HepG2 (cell line): ENCODE results near the gene CIAO3. TPM values are rescaled to one million over a fixed set of nuclear protein-coding genes. Genes with fewer than 3 reads are reported as not detected.

Source experiments
- CBFB ChIP-seq: sonication (generic); formaldehyde crosslinking; IDR thresholded peaks from 2 replicates; pipeline ENCODE4 v1.4.0; 2020; ENCODE audit warnings: missing genetic modification reagents
- FOSL2 ChIP-seq: sonication (generic); formaldehyde crosslinking; IDR thresholded peaks from 2 replicates; pipeline ENCODE4 v1.4.0; 2020; ENCODE audit warnings: missing genetic modification reagents
- FOXC1 ChIP-seq: sonication (generic); formaldehyde crosslinking; IDR thresholded peaks from 2 replicates; pipeline ENCODE4 v1.8.0; 2022; ENCODE audit warnings: mild to moderate bottlenecking, missing genetic modification reagents, borderline replicate concordance
- HMG20A ChIP-seq: IDR thresholded peaks from 2 replicates; pipeline ENCODE4 v1.6.1; 2016; ENCODE audit warnings: borderline replicate concordance
- HNRNPK ChIP-seq: fragments of 200-400 bp; formaldehyde crosslinking; IDR thresholded peaks from 2 replicates; pipeline ENCODE4 v1.6.1; 2018; ENCODE audit warnings: low read length, low read depth, moderate library complexity, mild to moderate bottlenecking; ENCODE audit not compliant: poor library complexity, severe bottlenecking
- KAT2B ChIP-seq: fragments of 150-350 bp; IDR thresholded peaks from 2 replicates; pipeline ENCODE4 v1.6.1; 2014; ENCODE audit warnings: low read depth, low read length, borderline replicate concordance
- MEIS2 ChIP-seq: sonication (generic); formaldehyde crosslinking; IDR thresholded peaks from 2 replicates; pipeline ENCODE4 v1.9.0; 2021; ENCODE audit warnings: mild to moderate bottlenecking, missing genetic modification reagents
- MXD4 ChIP-seq: IDR thresholded peaks from 2 replicates; pipeline ENCODE4 v1.6.1; 2016; ENCODE audit warnings: mild to moderate bottlenecking, missing biosample characterization, missing genetic modification reagents
- PITX1 ChIP-seq: sonication (generic); formaldehyde crosslinking; IDR thresholded peaks from 2 replicates; pipeline ENCODE4 v1.5.1; 2020; ENCODE audit warnings: mild to moderate bottlenecking, missing genetic modification reagents
- RAD21 ChIP-seq: fragments of 450-650 bp; formaldehyde crosslinking; IDR thresholded peaks from 2 replicates; pipeline ENCODE4 v1.5.0; 2020; ENCODE audit warnings: mild to moderate bottlenecking
- ZFP90 ChIP-seq: sonication (generic); formaldehyde crosslinking; IDR thresholded peaks from 2 replicates; pipeline ENCODE4 v1.8.0; 2022; ENCODE audit warnings: missing genetic modification reagents, mild to moderate bottlenecking, inconsistent platforms, borderline replicate concordance
- ZNF180 ChIP-seq: sonication (generic); formaldehyde crosslinking; IDR thresholded peaks from 2 replicates; pipeline ENCODE4 v1.4.0; 2020; ENCODE audit warnings: low read depth, missing genetic modification reagents, borderline replicate concordance
- ZNF329 ChIP-seq: sonication (generic); formaldehyde crosslinking; IDR thresholded peaks from 2 replicates; pipeline ENCODE4 v1.9.0; 2021; ENCODE audit warnings: low read depth, mild to moderate bottlenecking, missing genetic modification reagents
- ZNF367 ChIP-seq: sonication (generic); formaldehyde crosslinking; IDR thresholded peaks from 2 replicates; pipeline ENCODE4 v1.4.0; 2020; ENCODE audit warnings: missing genetic modification reagents, borderline replicate concordance
- ZNF703 ChIP-seq: sonication (generic); formaldehyde crosslinking; IDR thresholded peaks from 2 replicates; pipeline ENCODE4 v1.5.1; 2020; ENCODE audit warnings: missing genetic modification reagents, mild to moderate bottlenecking, moderate library complexity, borderline replicate concordance
- polyA plus RNA-seq, 8 experiments: library from polyadenylated mRNA; depleted of rRNA in 3 of 8; stranded (reverse) in 7 of 8; unstranded in 1 of 8; fragments of >200 nt; fragmentation: Illumina TruSeq in 4 of 8; extraction: Trizol in 4 of 8; gene quantifications; 2 replicates each; pipeline versions ENCODE4 v1.2.1 to v1.2.3, GENCODE V29; 2011 to 2016; ENCODE audit warnings: low read depth in 4 of 8, missing spikeins in 1 of 8, mixed read lengths in 1 of 8; ENCODE audit not compliant: insufficient read depth in 1 of 8
- total RNA-seq, 5 experiments: library from RNA; depleted of rRNA; stranded (reverse); fragments of >200 nt; fragmentation: Illumina TruSeq; extraction: Trizol; gene quantifications; 2 replicates each; pipeline ENCODE4 v1.2.3, GENCODE V29; 2016; ENCODE audit warnings: low read depth in 1 of 5
- TF ChIP-seq, protein P1 (sequence below): sonication (generic); formaldehyde crosslinking; IDR thresholded peaks from 2 replicates; pipeline ENCODE4 v1.4.0; 2020; ENCODE audit warnings: missing genetic modification reagents, borderline replicate concordance
- TF ChIP-seq, protein P2 (sequence below): sonication (generic); formaldehyde crosslinking; IDR thresholded peaks from 2 replicates; pipeline ENCODE4 v1.4.0; 2020; ENCODE audit warnings: low read depth, missing genetic modification reagents
- TF ChIP-seq, protein P3 (sequence below): sonication (generic); formaldehyde crosslinking; IDR thresholded peaks from 2 replicates; pipeline ENCODE4 v1.4.0; 2020; ENCODE audit warnings: missing genetic modification reagents
- TF ChIP-seq, protein P4 (sequence below): sonication (generic); formaldehyde crosslinking; IDR thresholded peaks from 2 replicates; pipeline ENCODE4 v1.4.0; 2020; ENCODE audit warnings: missing genetic modification reagents

Gene CIAO3
- total and polyA plus RNA-seq, 2 of the 13 experiments (the other 11 are each of a cell fraction or from before 2014, with no cell fraction given), result 21.7 to 25.0 TPM

DNA sequence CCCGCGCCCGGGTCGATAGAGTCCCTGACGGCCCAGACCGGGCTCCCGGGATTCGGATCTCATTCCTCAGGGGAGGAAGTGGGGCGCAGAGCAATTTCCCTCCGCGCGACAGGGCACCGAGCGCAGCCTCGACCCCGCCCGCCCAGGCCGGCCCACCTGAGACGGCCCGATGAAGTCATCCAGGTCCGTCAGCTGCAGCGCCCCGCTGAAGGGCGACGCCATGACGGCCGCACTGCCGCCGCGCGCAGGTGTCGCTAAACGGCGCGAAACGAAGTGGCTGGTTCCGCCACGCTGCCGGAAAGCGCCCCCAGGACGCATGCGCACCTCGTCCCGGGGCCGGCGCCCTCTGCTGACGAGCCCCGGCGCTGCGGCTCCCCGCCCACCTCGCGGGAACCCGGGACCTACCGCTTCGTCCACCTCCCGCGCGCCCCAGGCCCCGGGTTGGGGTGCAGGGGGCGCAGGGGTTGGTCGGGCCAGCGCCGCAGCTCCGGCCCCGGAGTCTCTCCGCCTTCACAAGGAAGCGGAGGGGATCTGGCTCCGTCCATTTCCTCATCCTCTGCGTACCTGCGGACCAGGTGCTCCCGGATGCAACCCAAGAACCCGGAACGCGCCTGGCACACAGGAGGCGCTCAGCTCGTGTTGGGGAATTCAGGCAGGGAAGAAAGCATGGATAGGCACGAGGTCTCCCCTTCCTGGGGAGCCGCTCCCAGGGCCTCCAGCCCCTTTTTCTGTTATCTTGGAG is at the start of gene CIAO3 (continued):
- TF ChIP-seq, protein P1, sequence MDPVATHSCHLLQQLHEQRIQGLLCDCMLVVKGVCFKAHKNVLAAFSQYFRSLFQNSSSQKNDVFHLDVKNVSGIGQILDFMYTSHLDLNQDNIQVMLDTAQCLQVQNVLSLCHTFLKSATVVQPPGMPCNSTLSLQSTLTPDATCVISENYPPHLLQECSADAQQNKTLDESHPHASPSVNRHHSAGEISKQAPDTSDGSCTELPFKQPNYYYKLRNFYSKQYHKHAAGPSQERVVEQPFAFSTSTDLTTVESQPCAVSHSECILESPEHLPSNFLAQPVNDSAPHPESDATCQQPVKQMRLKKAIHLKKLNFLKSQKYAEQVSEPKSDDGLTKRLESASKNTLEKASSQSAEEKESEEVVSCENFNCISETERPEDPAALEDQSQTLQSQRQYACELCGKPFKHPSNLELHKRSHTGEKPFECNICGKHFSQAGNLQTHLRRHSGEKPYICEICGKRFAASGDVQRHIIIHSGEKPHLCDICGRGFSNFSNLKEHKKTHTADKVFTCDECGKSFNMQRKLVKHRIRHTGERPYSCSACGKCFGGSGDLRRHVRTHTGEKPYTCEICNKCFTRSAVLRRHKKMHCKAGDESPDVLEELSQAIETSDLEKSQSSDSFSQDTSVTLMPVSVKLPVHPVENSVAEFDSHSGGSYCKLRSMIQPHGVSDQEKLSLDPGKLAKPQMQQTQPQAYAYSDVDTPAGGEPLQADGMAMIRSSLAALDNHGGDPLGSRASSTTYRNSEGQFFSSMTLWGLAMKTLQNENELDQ, result no peak
- no peak; the same call in 1 of the 2 replicates for TF ChIP-seq MEIS2 (CRISPR knock-in tag)
- TF ChIP-seq HMG20A (CRISPR knock-in tag), result no peak
- TF ChIP-seq RAD21 (CRISPR knock-in tag), result peak; percentile 78
- TF ChIP-seq ZNF180 (CRISPR knock-in tag), result no peak
- peak; percentile 89 for TF ChIP-seq MXD4
- peak; percentile 89 for TF ChIP-seq CBFB (CRISPR knock-in tag)
- TF ChIP-seq ZNF703 (CRISPR knock-in tag), result no peak; the same call in 1 of the 2 replicates
- no peak; the same call in 1 of the 2 replicates for TF ChIP-seq FOXC1 (CRISPR knock-in tag)
- TF ChIP-seq FOSL2 (CRISPR knock-in tag), result peak; percentile 55; the same call in 1 of the 2 replicates
- TF ChIP-seq ZNF367 (CRISPR knock-in tag), result no peak
- no peak for TF ChIP-seq ZNF329 (CRISPR knock-in tag)
- TF ChIP-seq ZFP90 (CRISPR knock-in tag), result no peak; the same call in 1 of the 2 replicates
- no peak for TF ChIP-seq PITX1 (CRISPR knock-in tag)
- TF ChIP-seq, protein P2, sequence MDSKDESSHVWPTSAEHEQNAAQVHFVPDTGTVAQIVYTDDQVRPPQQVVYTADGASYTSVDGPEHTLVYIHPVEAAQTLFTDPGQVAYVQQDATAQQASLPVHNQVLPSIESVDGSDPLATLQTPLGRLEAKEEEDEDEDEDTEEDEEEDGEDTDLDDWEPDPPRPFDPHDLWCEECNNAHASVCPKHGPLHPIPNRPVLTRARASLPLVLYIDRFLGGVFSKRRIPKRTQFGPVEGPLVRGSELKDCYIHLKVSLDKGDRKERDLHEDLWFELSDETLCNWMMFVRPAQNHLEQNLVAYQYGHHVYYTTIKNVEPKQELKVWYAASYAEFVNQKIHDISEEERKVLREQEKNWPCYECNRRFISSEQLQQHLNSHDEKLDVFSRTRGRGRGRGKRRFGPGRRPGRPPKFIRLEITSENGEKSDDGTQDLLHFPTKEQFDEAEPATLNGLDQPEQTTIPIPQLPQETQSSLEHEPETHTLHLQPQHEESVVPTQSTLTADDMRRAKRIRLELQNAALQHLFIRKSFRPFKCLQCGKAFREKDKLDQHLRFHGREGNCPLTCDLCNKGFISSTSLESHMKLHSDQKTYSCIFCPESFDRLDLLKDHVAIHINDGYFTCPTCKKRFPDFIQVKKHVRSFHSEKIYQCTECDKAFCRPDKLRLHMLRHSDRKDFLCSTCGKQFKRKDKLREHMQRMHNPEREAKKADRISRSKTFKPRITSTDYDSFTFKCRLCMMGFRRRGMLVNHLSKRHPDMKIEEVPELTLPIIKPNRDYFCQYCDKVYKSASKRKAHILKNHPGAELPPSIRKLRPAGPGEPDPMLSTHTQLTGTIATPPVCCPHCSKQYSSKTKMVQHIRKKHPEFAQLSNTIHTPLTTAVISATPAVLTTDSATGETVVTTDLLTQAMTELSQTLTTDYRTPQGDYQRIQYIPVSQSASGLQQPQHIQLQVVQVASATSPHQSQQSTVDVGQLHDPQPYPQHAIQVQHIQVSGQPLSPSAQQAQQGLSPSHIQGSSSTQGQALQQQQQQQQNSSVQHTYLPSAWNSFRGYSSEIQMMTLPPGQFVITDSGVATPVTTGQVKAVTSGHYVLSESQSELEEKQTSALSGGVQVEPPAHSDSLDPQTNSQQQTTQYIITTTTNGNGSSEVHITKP (CRISPR knock-in tag), result no peak; the same call in 1 of the 2 replicates
- TF ChIP-seq KAT2B, result no peak
- TF ChIP-seq, protein P3, sequence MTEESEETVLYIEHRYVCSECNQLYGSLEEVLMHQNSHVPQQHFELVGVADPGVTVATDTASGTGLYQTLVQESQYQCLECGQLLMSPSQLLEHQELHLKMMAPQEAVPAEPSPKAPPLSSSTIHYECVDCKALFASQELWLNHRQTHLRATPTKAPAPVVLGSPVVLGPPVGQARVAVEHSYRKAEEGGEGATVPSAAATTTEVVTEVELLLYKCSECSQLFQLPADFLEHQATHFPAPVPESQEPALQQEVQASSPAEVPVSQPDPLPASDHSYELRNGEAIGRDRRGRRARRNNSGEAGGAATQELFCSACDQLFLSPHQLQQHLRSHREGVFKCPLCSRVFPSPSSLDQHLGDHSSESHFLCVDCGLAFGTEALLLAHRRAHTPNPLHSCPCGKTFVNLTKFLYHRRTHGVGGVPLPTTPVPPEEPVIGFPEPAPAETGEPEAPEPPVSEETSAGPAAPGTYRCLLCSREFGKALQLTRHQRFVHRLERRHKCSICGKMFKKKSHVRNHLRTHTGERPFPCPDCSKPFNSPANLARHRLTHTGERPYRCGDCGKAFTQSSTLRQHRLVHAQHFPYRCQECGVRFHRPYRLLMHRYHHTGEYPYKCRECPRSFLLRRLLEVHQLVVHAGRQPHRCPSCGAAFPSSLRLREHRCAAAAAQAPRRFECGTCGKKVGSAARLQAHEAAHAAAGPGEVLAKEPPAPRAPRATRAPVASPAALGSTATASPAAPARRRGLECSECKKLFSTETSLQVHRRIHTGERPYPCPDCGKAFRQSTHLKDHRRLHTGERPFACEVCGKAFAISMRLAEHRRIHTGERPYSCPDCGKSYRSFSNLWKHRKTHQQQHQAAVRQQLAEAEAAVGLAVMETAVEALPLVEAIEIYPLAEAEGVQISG (CRISPR knock-in tag), result peak; percentile 94
- peak; percentile 66 for TF ChIP-seq HNRNPK
- TF ChIP-seq, protein P4, sequence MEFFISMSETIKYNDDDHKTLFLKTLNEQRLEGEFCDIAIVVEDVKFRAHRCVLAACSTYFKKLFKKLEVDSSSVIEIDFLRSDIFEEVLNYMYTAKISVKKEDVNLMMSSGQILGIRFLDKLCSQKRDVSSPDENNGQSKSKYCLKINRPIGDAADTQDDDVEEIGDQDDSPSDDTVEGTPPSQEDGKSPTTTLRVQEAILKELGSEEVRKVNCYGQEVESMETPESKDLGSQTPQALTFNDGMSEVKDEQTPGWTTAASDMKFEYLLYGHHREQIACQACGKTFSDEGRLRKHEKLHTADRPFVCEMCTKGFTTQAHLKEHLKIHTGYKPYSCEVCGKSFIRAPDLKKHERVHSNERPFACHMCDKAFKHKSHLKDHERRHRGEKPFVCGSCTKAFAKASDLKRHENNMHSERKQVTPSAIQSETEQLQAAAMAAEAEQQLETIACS (CRISPR knock-in tag), result peak; percentile 65; the same call in 1 of the 2 replicates
